Activated B cell treated with CpG ODN at 0.5 μM for 24 hours (primary cell): ENCODE measurements around the gene LYL1. TPM values are rescaled to one million over a fixed set of nuclear protein-coding genes. Genes with fewer than 3 reads are reported as not detected.

ENCODE experiments used
- ATAC-seq: fragments of 200-7000 bp; cut with Tn5 transposase; one replicate; pipeline ENCODE4 v1.10.0; 2021; ENCODE audit warnings: low read depth, mild to moderate bottlenecking, moderate library complexity
- CTCF ChIA-PET: fragments of 350-600 bp; sonication (Branson Sonifier 250); formaldehyde crosslinking; loops from one replicate; lab custom pipeline; 2021; ENCODE audit warnings: antibody characterized with exemption; lab: Charles Lee
- POLR2A ChIA-PET: fragments of 350-600 bp; sonication (Branson Sonifier 250); formaldehyde crosslinking; loops from one replicate; lab custom pipeline; 2021; ENCODE audit warnings: antibody characterized with exemption; lab: Charles Lee
- DNase-seq: peaks from one replicate; pipeline ENCODE4 v3.0.0; 2022
- H3K27ac Mint-ChIP-seq: one replicate; pipeline ENCODE4 v1.8.0; 2020; ENCODE audit warnings: mixed read lengths
- H3K27me3 Mint-ChIP-seq: one replicate; pipeline ENCODE4 v1.8.0; 2021; ENCODE audit warnings: mixed read lengths
- H3K36me3 Mint-ChIP-seq: one replicate; pipeline ENCODE4 v1.8.0; 2021; ENCODE audit warnings: low read depth, mixed read lengths
- H3K4me1 Mint-ChIP-seq: one replicate; pipeline ENCODE4 v1.8.0; 2021; ENCODE audit warnings: mixed read lengths
- H3K4me3 Mint-ChIP-seq: one replicate; pipeline ENCODE4 v1.8.0; 2020; ENCODE audit warnings: mild to moderate bottlenecking, mixed read lengths
- H3K9me3 Mint-ChIP-seq: one replicate; pipeline ENCODE4 v1.8.0; 2020; ENCODE audit warnings: mixed read lengths
- intact Hi-C: fragments of 100-400 bp; cut with micrococcal nuclease; formaldehyde crosslinking; loops from one replicate; pipeline ENCODE4 v1.15.1; 2024
- total RNA-seq: library from RNA; stranded (reverse); gene quantifications from 2 replicates; pipeline ENCODE4 v1.2.3, GENCODE V29; 2022
- TF ChIP-seq, protein P1 (sequence below): fragments of 200-600 bp; IDR thresholded peaks from one replicate; pipeline ENCODE4 v1.8.0; 2022; ENCODE audit warnings: antibody characterized with exemption, mild to moderate bottlenecking

LYL1 gene
- total RNA-seq, 1 donor from 2014 or later, result 74.8 TPM

DNA sequence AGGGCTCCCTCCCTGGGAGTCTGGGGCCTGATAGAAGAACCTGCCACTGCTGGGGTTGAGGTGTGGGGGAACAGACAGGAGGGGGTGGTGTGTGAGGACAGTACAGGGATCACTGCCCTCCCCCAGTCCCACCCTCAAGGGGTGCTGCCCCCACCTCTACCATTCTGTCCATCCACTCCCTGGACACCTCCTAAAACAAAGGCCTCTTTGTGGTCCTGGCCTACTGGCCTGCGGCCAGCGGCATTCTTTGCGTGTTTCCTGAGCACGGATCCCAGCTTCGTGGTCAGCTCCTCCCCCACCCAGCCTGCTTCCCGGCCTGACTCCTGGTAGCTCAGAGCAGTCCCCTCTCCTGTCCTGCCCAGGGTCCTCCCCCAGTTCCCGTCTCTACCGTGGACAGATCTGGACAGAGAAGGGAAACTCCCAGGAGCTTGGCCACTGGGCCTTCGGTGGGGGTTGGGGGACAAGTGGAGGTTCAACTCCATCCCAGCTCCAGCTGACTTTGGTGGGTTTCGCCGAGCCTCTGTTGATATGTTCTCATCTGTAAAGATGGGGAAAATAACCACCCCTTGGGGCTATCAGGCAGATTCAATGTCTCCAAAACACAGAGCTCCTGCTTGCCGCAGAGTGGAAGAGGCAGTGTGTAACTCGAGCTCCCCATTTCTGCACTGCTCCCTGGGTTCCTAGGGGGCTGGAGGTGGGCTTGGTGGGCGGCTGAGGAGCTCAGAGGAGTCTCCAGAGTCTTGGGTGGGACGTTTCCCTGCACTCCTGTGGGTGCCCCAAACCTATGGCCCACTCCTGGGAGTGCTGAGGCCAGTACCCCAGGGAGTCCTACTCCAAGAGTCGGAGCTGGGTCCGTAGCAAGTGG, 48.7 kb downstream of the LYL1 start:
- no peak for DNase-seq
- POLR2A ChIA-PET, result no interaction called here
- peaks cover 16% of the 10 kb centered on the region for H3K27me3 Mint-ChIP-seq
- no peaks in the 10 kb centered on the region for H3K9me3 Mint-ChIP-seq
- H3K4me1 Mint-ChIP-seq, result peaks cover 5% of the 10 kb centered on the region
- no peak for ATAC-seq
- CTCF ChIA-PET, result interaction anchor here (1.0 kb wide), 2 partner anchors 20 to 536 kb away, joined by 3 read pairs; no protein-coding TSS in a partner anchor
- no peaks in the 10 kb centered on the region for H3K36me3 Mint-ChIP-seq
- TF ChIP-seq, protein P1, sequence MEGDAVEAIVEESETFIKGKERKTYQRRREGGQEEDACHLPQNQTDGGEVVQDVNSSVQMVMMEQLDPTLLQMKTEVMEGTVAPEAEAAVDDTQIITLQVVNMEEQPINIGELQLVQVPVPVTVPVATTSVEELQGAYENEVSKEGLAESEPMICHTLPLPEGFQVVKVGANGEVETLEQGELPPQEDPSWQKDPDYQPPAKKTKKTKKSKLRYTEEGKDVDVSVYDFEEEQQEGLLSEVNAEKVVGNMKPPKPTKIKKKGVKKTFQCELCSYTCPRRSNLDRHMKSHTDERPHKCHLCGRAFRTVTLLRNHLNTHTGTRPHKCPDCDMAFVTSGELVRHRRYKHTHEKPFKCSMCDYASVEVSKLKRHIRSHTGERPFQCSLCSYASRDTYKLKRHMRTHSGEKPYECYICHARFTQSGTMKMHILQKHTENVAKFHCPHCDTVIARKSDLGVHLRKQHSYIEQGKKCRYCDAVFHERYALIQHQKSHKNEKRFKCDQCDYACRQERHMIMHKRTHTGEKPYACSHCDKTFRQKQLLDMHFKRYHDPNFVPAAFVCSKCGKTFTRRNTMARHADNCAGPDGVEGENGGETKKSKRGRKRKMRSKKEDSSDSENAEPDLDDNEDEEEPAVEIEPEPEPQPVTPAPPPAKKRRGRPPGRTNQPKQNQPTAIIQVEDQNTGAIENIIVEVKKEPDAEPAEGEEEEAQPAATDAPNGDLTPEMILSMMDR, result no peak
- H3K4me3 Mint-ChIP-seq, result no peak overlapping the region
- no peak overlapping the region for H3K27ac Mint-ChIP-seq
- intact Hi-C loops, result no loop called here

DNA sequence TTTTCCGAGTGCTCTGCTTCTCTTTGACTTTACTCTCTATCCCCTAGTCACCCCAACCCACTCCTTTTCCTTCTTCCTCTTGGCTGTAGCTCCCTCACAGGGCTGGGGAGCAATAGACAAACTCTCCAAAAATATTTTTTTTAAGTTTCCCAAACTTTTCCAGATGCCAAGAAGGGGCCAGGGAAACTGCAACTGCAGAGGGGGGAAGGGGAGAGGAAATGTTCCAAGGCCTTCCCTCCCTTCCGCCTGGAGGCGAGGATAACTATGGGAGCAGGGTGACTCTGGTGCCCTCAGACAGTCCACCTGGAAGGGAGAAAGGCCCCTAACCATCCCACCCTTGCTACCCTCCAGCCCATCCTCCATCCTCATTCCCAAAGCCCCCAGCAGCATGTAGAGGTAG, 49.4 kb downstream of the LYL1 start:
- ChIA-PET CTCF (interaction anchor here (1.0 kb wide), 1 partner anchor 536 kb away, joined by 3 read pairs; no protein-coding TSS in a partner anchor), POLR2A (no interaction called here)
- TF ChIP-seq, protein P1, result no peak
- Mint-ChIP-seq H3K4me3 (no peak overlapping the region), H3K4me1 (peaks cover 5% of the 10 kb centered on the region), H3K9me3 (no peaks in the 10 kb centered on the region), H3K27me3 (peaks cover 16% of the 10 kb centered on the region), H3K36me3 (no peaks in the 10 kb centered on the region), H3K27ac (no peak overlapping the region)
- intact Hi-C loops, result no loop called here
- ATAC-seq (no peak), DNase-seq (no peak)

DNA sequence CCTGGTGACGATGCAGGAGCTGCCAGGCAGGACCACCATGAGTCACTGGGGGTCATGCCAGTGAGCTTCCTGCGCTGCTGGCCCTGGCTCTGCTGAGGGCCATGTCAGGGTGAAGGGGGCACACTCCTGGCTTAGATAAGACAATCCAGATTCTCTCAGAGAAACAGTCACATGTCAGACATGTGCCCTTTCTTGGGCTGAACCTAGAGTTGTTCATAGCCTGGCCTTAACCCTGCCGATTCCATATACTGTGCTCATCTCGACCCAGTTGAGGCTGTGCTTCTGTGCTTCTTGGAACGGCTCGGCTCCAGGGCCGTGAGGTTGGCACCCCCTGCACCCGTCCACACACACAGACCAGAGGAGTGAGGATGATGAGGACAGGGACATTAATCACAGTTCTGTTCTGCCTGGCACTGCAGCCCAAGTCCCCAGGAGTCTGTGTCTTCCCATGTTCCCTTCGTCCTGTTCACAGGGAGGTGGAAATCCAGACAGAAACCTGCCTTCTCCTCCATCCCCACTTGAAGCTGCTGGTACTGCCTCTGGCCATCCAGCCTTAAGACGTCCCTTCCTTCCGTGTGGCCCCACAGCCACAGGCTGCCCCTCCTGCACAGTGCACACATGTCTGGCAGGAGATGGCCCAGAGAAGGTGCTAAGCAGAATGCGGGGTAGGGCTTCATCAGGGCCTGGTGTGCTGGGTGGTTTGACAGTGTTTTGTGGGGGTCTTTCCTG, 50.0 kb downstream of the LYL1 start:
- ChIA-PET POLR2A (no interaction called here), CTCF (no interaction called here)
- Mint-ChIP-seq H3K27ac (no peak overlapping the region), H3K4me1 (peaks cover 5% of the 10 kb centered on the region), H3K36me3 (no peaks in the 10 kb centered on the region), H3K4me3 (no peak overlapping the region), H3K27me3 (peaks cover 18% of the 10 kb centered on the region), H3K9me3 (no peaks in the 10 kb centered on the region)
- intact Hi-C loops, result no loop called here
- DNase-seq (no peak), ATAC-seq (no peak)
- TF ChIP-seq, protein P1, result no peak

DNA sequence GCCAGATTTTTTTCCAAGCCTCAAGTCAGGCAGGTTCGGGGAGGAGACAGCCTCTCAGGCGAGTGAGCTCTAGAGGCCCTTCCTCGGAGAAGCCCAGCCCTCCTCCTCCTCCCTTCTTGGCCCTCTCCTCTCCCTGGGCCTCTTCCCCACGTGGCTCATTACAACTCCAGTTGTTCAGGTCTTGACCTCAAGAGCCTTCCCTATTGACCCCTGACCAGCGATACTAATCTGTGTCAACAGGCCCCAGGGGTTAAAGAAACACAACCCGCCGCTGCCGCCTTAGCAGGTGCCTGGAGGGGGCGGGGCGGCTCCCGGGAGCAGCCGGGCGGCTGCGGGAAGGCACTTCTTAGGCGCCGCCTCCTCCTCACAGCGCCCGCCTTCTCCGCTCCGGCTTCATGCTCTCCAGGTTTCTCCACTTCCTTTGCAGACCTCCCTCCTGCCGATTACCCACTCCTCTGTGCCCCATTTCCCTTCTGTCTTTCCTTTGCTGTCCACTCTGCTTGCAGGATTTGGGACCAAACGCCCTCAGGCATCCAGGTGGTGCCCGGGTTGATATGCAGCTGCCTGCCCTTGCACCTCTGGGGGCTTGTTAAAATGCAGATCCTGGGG, 51.0 kb downstream of the LYL1 start:
- POLR2A ChIA-PET, result no interaction called here

More for the DNA sequence above, 51.0 kb downstream of the LYL1 start:
- H3K36me3 Mint-ChIP-seq, result no peaks in the 10 kb centered on the region
- intact Hi-C loops, result no loop called here
- no peaks in the 10 kb centered on the region for H3K9me3 Mint-ChIP-seq
- ATAC-seq (no peak), DNase-seq (no peak)
- no peak overlapping the region for H3K27ac Mint-ChIP-seq
- TF ChIP-seq, protein P1, result no peak
- no peak overlapping the region for H3K4me3 Mint-ChIP-seq
- CTCF ChIA-PET, result no interaction called here
- H3K4me1 Mint-ChIP-seq, result peaks cover 5% of the 10 kb centered on the region
- peaks cover 22% of the 10 kb centered on the region for H3K27me3 Mint-ChIP-seq
